Small intestine (tissue), 7 donors: ENCODE results near the gene ZCCHC14. TPM values are rescaled to one million over a fixed set of nuclear protein-coding genes. Genes with fewer than 3 reads are reported as not detected.

Experiments used
- DNase-seq, 2 donors: peaks; one replicate each; pipeline versions ENCODE4 v3.0.0 to v3.0.0-alpha.2; 2013
- FAIRE-seq: peaks from 2 replicates; lab custom pipeline; 2012; peaks lifted over from hg19 to GRCh38; lab: Jason Lieb, UNC
- H3K27ac ChIP-seq, 3 donors: one replicate each; pipeline ENCODE4 v1.5.1; 2013; ENCODE audit warnings: low read length in 2 of 3, mild to moderate bottlenecking in 2 of 3, control low read depth in 1 of 3, inconsistent platforms in 1 of 3, low read depth in 1 of 3, moderate library complexity in 1 of 3
- H3K27me3 ChIP-seq, 3 donors: one replicate each; pipeline ENCODE4 v1.6.1; 2013; ENCODE audit warnings: low read length in 3 of 3, inconsistent platforms in 1 of 3; ENCODE audit not compliant: control insufficient read depth in 3 of 3, insufficient read depth in 3 of 3
- H3K36me3 ChIP-seq, 3 donors: one replicate each; pipeline ENCODE4 v1.6.1; 2013; ENCODE audit warnings: low read length in 3 of 3, inconsistent platforms in 1 of 3, low read depth in 1 of 3, mild to moderate bottlenecking in 1 of 3, moderate library complexity in 1 of 3; ENCODE audit not compliant: control insufficient read depth in 3 of 3, insufficient read depth in 2 of 3
- H3K4me1 ChIP-seq, 3 donors: one replicate each; pipeline ENCODE4 v1.6.1; 2013; ENCODE audit warnings: low read length in 2 of 3, inconsistent platforms in 1 of 3, low read depth in 1 of 3, mild to moderate bottlenecking in 1 of 3, moderate library complexity in 1 of 3; ENCODE audit not compliant: control insufficient read depth in 3 of 3, insufficient read depth in 2 of 3
- H3K4me3 ChIP-seq, 3 donors: one replicate each; pipeline ENCODE4 v1.5.1; 2013; ENCODE audit warnings: low read length in 3 of 3, control low read depth in 1 of 3, inconsistent platforms in 1 of 3, low read depth in 1 of 3, mild to moderate bottlenecking in 1 of 3, moderate library complexity in 1 of 3
- H3K9me3 ChIP-seq, 2 donors: one replicate each; pipeline ENCODE4 v1.6.1; 2013; ENCODE audit warnings: low read depth in 1 of 2, low read length in 1 of 2; ENCODE audit not compliant: control insufficient read depth in 2 of 2, insufficient read depth in 1 of 2
- WGBS, 3 donors: extraction: QIAGEN DNeasy Blood & Tissue Kit; methylation state at CpG; one replicate each; pipeline ENCODE4 v1.1.7; 2013; 5-methylcytosine and 5-hydroxymethylcytosine counted together
- polyA plus RNA-seq, 4 donors: library from polyadenylated mRNA; stranded (reverse) in 3 of 4; unstranded in 1 of 4; fragments of 200-250 nt in 3 of 4; fragments of 120-200 nt in 1 of 4; gene quantifications; one replicate each; pipeline versions ENCODE4 v1.2.1 to v1.2.3, GENCODE V29; 2013
- donor health status: healthy with polysubstance abuse.
- donor health status: control.
- donor health status: control.
- donor health status: Bipolar disorder and iron deficiency.
- donor health status: healthy.

Gene ZCCHC14
- polyA plus RNA-seq, 4 donors: 9.2 to 42.8 (median 13.1) TPM

GRCh38 chr16:87417528-87417910 lies 75.3 kb downstream of the ZCCHC14 start:
- 93 to 95% (median 94%) methylated on average over 13 of the region's 13 CpGs for WGBS, 3 donors
- FAIRE-seq: no peak
- DNase-seq: no peak
- Histone ChIP-seq H3K27ac (no peak overlapping the region), H3K4me1 (no peaks in the 10 kb centered on the region), H3K36me3 (peaks cover 8 to 85% (median 20%) of the 10 kb centered on the region in 3 donors), H3K9me3 (no peaks in the 10 kb centered on the region), H3K27me3 (no peaks in the 10 kb centered on the region), H3K4me3 (no peak overlapping the region)

DNA sequence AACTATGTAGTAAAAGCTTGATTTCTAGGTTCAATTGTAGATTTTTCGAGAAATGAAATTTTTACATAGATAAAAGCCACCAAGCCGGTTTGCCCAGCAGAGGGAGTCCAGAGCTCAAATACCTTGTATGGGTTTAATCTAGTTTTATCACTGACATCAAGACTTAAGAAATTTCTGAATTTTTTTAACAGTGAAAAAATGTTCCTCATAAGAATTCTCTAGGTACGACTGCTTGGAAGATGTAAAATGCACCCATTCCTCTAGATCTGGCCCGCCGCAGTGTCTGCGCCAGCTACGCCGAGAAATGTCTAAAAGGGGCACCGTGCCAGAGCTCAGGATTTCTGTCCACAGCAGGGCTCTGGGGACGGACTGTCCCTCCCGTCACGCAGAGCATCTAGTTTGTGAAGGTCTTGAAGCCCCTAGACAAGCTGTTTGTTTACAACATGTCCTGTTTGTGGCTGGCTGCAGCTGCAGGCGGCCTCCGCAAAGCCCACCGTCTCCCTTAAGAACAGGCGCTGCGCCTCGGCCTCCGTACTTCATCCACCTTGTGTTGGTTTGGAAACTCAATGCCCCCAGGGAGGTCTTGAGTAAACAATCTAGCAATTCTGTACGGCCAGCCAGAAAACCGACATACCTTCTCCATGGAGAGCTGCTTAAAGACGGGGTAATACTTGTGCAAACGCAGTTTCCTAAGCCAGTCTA lies 75.8 kb downstream of the ZCCHC14 start:
- peaks cover 8 to 85% (median 23%) of the 10 kb centered on the region in 3 donors for H3K36me3 ChIP-seq
- no peaks in the 10 kb centered on the region for H3K27me3 ChIP-seq
- no peak overlapping the region for H3K27ac ChIP-seq
- no peak for FAIRE-seq
- peak; percentile 19 to 40 for DNase-seq
- H3K9me3 ChIP-seq: no peaks in the 10 kb centered on the region
- no peak overlapping the region for H3K4me3 ChIP-seq
- no peaks in the 10 kb centered on the region for H3K4me1 ChIP-seq
- 81 to 86% (median 85%) methylated on average over 23 of the region's 23 CpGs for WGBS, 3 donors

DNA sequence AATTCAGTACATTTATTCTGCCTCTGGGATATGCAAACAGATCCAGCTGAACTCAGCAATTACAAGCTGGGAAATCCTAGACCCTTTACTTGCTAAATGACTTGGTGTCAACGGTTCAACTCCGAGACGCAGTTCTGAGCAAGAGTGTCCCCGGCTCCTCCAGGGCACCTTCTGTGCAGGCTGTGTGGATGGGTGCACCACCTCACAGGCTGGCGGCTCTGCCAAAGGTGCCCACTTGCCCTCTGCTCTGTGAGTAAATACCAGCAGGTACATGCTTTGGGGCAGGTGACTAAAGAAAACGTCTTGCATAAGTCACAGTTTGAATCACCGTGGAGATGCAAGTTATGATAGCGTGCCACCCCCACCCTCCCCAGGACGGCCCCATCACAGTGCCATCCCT lies 77.4 kb downstream of the ZCCHC14 start:
- H3K4me3 ChIP-seq: no peak overlapping the region
- H3K27ac ChIP-seq: no peak overlapping the region
- no peaks in the 10 kb centered on the region for H3K9me3 ChIP-seq
- no peaks in the 10 kb centered on the region for H3K27me3 ChIP-seq
- peaks cover 18 to 86% (median 30%) of the 10 kb centered on the region in 3 donors for H3K36me3 ChIP-seq
- FAIRE-seq (no peak), DNase-seq (no peak)
- 86 to 87% (median 87%) methylated on average over 9 of the region's 9 CpGs for WGBS, 3 donors
- no peaks in the 10 kb centered on the region for H3K4me1 ChIP-seq

GRCh38 chr16:87414251-87414680 lies 78.6 kb downstream of the ZCCHC14 start:
- Histone ChIP-seq H3K4me3 (no peak overlapping the region), H3K27ac (no peak overlapping the region), H3K27me3 (no peaks in the 10 kb centered on the region), H3K9me3 (no peaks in the 10 kb centered on the region), H3K36me3 (peaks cover 14 to 88% (median 30%) of the 10 kb centered on the region in 3 donors), H3K4me1 (no peaks in the 10 kb centered on the region)
- DNase-seq (no peak), FAIRE-seq (no peak)
- 56 to 74% (median 60%) methylated on average over 24 of the region's 24 CpGs for WGBS, 3 donors

GRCh38 chr16:87412996-87413421 lies 79.8 kb downstream of the ZCCHC14 start:
- 90 to 93% (median 92%) methylated on average over 27 of the region's 27 CpGs for WGBS, 3 donors
- no peak overlapping the region for H3K4me3 ChIP-seq
- peaks cover 14 to 83% (median 30%) of the 10 kb centered on the region in 3 donors for H3K36me3 ChIP-seq
- H3K4me1 ChIP-seq: no peaks in the 10 kb centered on the region
- no peaks in the 10 kb centered on the region for H3K9me3 ChIP-seq
- no peak overlapping the region for H3K27ac ChIP-seq
- no peaks in the 10 kb centered on the region for H3K27me3 ChIP-seq
- DNase-seq: no peak
- FAIRE-seq: no peak

DNA sequence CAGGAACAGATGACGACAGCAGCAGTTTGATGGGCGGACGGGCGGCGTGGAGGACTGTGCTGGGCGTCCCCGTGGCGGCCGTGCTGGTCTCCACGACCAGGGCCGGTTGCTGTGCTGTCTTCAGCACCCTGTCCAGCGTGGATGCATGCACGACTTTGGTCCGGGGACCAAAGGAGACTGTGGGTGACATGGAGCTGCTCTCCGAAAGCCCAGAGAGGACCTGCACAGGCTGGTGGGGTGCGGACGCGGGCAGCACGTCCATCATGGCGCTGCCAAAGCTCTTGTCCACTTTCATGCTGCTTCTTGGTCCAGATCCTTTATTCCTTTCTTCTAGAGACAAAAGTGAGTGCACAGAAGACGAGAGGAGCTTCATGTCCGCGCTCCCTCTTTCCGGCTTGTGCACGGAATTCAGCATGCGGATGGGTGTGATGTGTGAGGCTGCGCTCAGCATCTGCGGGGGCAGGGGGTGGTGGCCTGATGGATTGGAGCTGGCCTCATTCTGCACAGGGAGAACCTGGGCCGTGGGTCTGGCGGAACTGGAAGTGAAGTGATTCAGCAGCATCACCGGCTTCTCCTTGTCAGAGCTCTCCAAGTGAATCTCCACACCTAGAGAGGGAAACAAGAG lies 80.3 kb downstream of the ZCCHC14 start:
- Histone ChIP-seq H3K27me3 (no peaks in the 10 kb centered on the region), H3K4me1 (no peaks in the 10 kb centered on the region), H3K36me3 (peaks cover 14 to 83% (median 30%) of the 10 kb centered on the region in 3 donors), H3K27ac (no peak overlapping the region), H3K4me3 (no peak overlapping the region), H3K9me3 (no peaks in the 10 kb centered on the region)
- WGBS, 3 donors: 91 to 92% (median 91%) methylated on average over 31 of the region's 31 CpGs
- no peak for DNase-seq
- no peak for FAIRE-seq

- H3K27me3 ChIP-seq: no peaks in the 10 kb centered on the region
- peaks cover 14 to 81% (median 24%) of the 10 kb centered on the region in 3 donors for H3K36me3 ChIP-seq
- no peak for FAIRE-seq
- DNase-seq: peak in 1 of 2 donors; percentile 33
- no peaks in the 10 kb centered on the region for H3K4me1 ChIP-seq
- WGBS, 3 donors: 81 to 90% (median 87%) methylated on average over 49 of the region's 49 CpGs
- H3K4me3 ChIP-seq: no peak overlapping the region
- no peaks in the 10 kb centered on the region for H3K9me3 ChIP-seq
- H3K27ac ChIP-seq: no peak overlapping the region
These were observed 81.2 kb downstream of the ZCCHC14 start for GRCh38 chr16:87411375-87412271.

- Histone ChIP-seq H3K27ac (no peak overlapping the region), H3K4me1 (no peaks in the 10 kb centered on the region), H3K36me3 (peaks cover 14 to 78% (median 24%) of the 10 kb centered on the region in 3 donors), H3K27me3 (no peaks in the 10 kb centered on the region), H3K4me3 (no peak overlapping the region), H3K9me3 (no peaks in the 10 kb centered on the region)
- DNase-seq: no peak
- 88 to 90% (median 89%) methylated on average over 14 of the region's 14 CpGs for WGBS, 3 donors
- FAIRE-seq: no peak
These were observed 81.9 kb downstream of the ZCCHC14 start for GRCh38 chr16:87410968-87411367.
